IMR-90 (cell line): ENCODE results near the gene ZNF778. TPM values are rescaled to one million over a fixed set of nuclear protein-coding genes. Genes with fewer than 3 reads are reported as not detected.

Source experiments
- ATAC-seq: fragments of 200-7000 bp; cut with Tn5 transposase; 2 replicates; pipeline ENCODE4 v1.9.1; 2020; ENCODE audit warnings: low read depth, mild to moderate bottlenecking, moderate library complexity
- BruUV-seq: library from RNA; stranded (reverse); fragments of 400-500 nt; replicated peaks from 2 replicates; lab custom pipeline; 2021; lab: Mats Ljungman, UMichigan
- CTCF ChIA-PET: fragments of 300-600 bp; formaldehyde crosslinking; extraction: SDS; loops from one replicate; lab custom pipeline; 2021; ENCODE audit warnings: antibody characterized with exemption; lab: Yijun Ruan, JAX
- POLR2A ChIA-PET: fragments of 300-600 bp; sonication (Branson Sonifier 250); formaldehyde crosslinking; loops from one replicate; lab custom pipeline; 2022; ENCODE audit warnings: antibody characterized with exemption; ENCODE audit not compliant: unreplicated experiment; lab: Charles Lee
- DNase-seq: peaks from one replicate; pipeline ENCODE4 v3.0.0; 2013
- H2AFZ ChIP-seq: replicated peaks from 2 replicates; pipeline ENCODE3; 2013; ENCODE audit warnings: low read length, mild to moderate bottlenecking; ENCODE audit not compliant: poor library complexity
- H2AK5ac ChIP-seq: 2 replicates; pipeline ENCODE4 v1.6.1; 2013; ENCODE audit warnings: low read depth, low read length, inconsistent platforms
- H2AK9ac ChIP-seq: replicated peaks from 2 replicates; pipeline ENCODE3; 2013; ENCODE audit warnings: mild to moderate bottlenecking, low read depth, low read length, moderate library complexity; ENCODE audit not compliant: poor library complexity
- H2BK120ac ChIP-seq: 2 replicates; pipeline ENCODE4 v1.6.1; 2013; ENCODE audit warnings: low read depth, low read length, inconsistent platforms
- H2BK15ac ChIP-seq: 3 replicates; pipeline ENCODE4 v1.6.1; 2013; ENCODE audit warnings: low read depth, low read length, inconsistent platforms
- H2BK20ac ChIP-seq: 2 replicates; pipeline ENCODE4 v1.6.1; 2013; ENCODE audit warnings: low read depth, mild to moderate bottlenecking, inconsistent platforms, low read length, moderate library complexity
- H2BK5ac ChIP-seq: 2 replicates; pipeline ENCODE4 v1.6.1; 2013; ENCODE audit warnings: mild to moderate bottlenecking, low read depth, low read length, inconsistent platforms; ENCODE audit not compliant: poor library complexity, severe bottlenecking
- H3K14ac ChIP-seq: replicated peaks from 2 replicates; pipeline ENCODE4 v1.6.1; 2013; ENCODE audit warnings: low read depth, low read length, inconsistent platforms
- H3K18ac ChIP-seq: 2 replicates; pipeline ENCODE4 v1.6.1; 2013; ENCODE audit warnings: low read depth, low read length, control low read depth
- H3K23ac ChIP-seq: 2 replicates; pipeline ENCODE4 v1.6.1; 2013; ENCODE audit warnings: low read depth, low read length, inconsistent platforms
- H3K27ac ChIP-seq: 2 replicates; pipeline ENCODE4 v1.5.1; 2013; ENCODE audit warnings: mild to moderate bottlenecking, control low read depth, low read length; ENCODE audit not compliant: insufficient read depth
- H3K27me3 ChIP-seq: 2 replicates; pipeline ENCODE4 v1.6.1; 2013; ENCODE audit warnings: low read length; ENCODE audit not compliant: control insufficient read depth, insufficient read depth
- H3K36me3 ChIP-seq: 2 replicates; pipeline ENCODE4 v1.6.1; 2013; ENCODE audit warnings: low read length, mixed read lengths; ENCODE audit not compliant: control insufficient read depth, insufficient read depth
- H3K4ac ChIP-seq: 2 replicates; pipeline ENCODE4 v1.6.1; 2013; ENCODE audit warnings: low read depth, low read length, inconsistent platforms
- H3K4me1 ChIP-seq: 2 replicates; pipeline ENCODE4 v1.6.1; 2013; ENCODE audit warnings: low read length, mixed read lengths; ENCODE audit not compliant: control insufficient read depth, insufficient read depth
- H3K4me2 ChIP-seq: 2 replicates; pipeline ENCODE4 v1.6.1; 2013; ENCODE audit warnings: low read depth, mild to moderate bottlenecking, control low read depth, low read length, moderate library complexity
- H3K4me3 ChIP-seq: 2 replicates; pipeline ENCODE4 v1.5.1; 2013; ENCODE audit warnings: low read depth, mild to moderate bottlenecking, control low read depth, low read length, moderate library complexity; ENCODE audit not compliant: insufficient read depth
- H3K56ac ChIP-seq: 2 replicates; pipeline ENCODE4 v1.6.1; 2013; ENCODE audit warnings: low read length, inconsistent platforms; ENCODE audit not compliant: insufficient read depth; ENCODE audit errors: extremely low read depth
- H3K79me1 ChIP-seq, 2 experiments: 2 replicates each; pipeline ENCODE4 v1.6.1; 2013; ENCODE audit warnings: low read length in 2 of 2, inconsistent platforms in 1 of 2, low read depth in 1 of 2
- H3K9ac ChIP-seq: 2 replicates; pipeline ENCODE4 v1.6.1; 2013; ENCODE audit warnings: low read depth, low read length, control low read depth
- H3K9me1 ChIP-seq: 2 replicates; pipeline ENCODE4 v1.6.1; 2013; ENCODE audit warnings: low read length, inconsistent platforms; ENCODE audit not compliant: insufficient read depth
- H3K9me3 ChIP-seq: 2 replicates; pipeline ENCODE4 v1.6.1; 2013; ENCODE audit warnings: low read length; ENCODE audit not compliant: control insufficient read depth, insufficient read depth
- H4K20me1 ChIP-seq: 2 replicates; pipeline ENCODE4 v1.6.1; 2013; ENCODE audit warnings: low read length, inconsistent platforms; ENCODE audit not compliant: insufficient read depth
- H4K5ac ChIP-seq: 2 replicates; pipeline ENCODE4 v1.6.1; 2013; ENCODE audit warnings: mild to moderate bottlenecking, low read depth, low read length, control low read depth
- H4K8ac ChIP-seq, 2 experiments: 2 replicates each; pipeline ENCODE4 v1.6.1; 2013; ENCODE audit warnings: low read depth in 2 of 2, low read length in 2 of 2, control low read depth in 1 of 2, inconsistent platforms in 1 of 2
- H4K91ac ChIP-seq: 2 replicates; pipeline ENCODE4 v1.6.1; 2013; ENCODE audit warnings: low read depth, low read length, inconsistent platforms; ENCODE audit not compliant: insufficient read depth
- CTCF ChIP-seq: conservative IDR thresholded peaks from 2 replicates; pipeline ENCODE4 v1.5.1; 2012; ENCODE audit warnings: mild to moderate bottlenecking, low read depth, low read length, improper control_type of control experiment
- FOS ChIP-seq: fragments of 150-350 bp; IDR thresholded peaks from 2 replicates; pipeline ENCODE4 v1.6.1; 2016; ENCODE audit warnings: low read depth, low read length
- MAFK ChIP-seq: IDR thresholded peaks from 2 replicates; pipeline ENCODE4 v1.6.1; 2012; ENCODE audit warnings: low read depth, low read length, improper control_type of control experiment
- NFE2L2 ChIP-seq: fragments of 150-350 bp; IDR thresholded peaks from 2 replicates; pipeline ENCODE4 v1.6.1; 2016; ENCODE audit warnings: low read depth, mild to moderate bottlenecking, low read length
- RAD21 ChIP-seq: IDR thresholded peaks from 2 replicates; pipeline ENCODE4 v1.6.1; 2012; ENCODE audit warnings: low read length, improper control_type of control experiment
- SMC3 ChIP-seq: fragments of 150-350 bp; IDR thresholded peaks from 2 replicates; pipeline ENCODE4 v1.6.1; 2016; ENCODE audit warnings: low read depth, mild to moderate bottlenecking, antibody characterized with exemption, low read length, moderate library complexity
- USF2 ChIP-seq: fragments of 150-350 bp; IDR thresholded peaks from 2 replicates; pipeline ENCODE4 v1.6.1; 2017; ENCODE audit warnings: mild to moderate bottlenecking, antibody characterized with exemption, low read length, low read depth
- WGBS, 2 experiments: methylation state at CpG; one replicate each; pipeline versions ENCODE4 v1.1.5 to v1.1.7; 2013; ENCODE audit warnings: missing lambda C conversion rate in 2 of 2; ENCODE audit not compliant: insufficient read length in 1 of 2; ENCODE audit errors: extremely low coverage in 2 of 2; 5-methylcytosine and 5-hydroxymethylcytosine counted together
- dilution Hi-C: fragments of 300-500 bp; cut with HindIII; formaldehyde crosslinking; loops from one replicate; pipeline ENCODE4 v1.14.3; 2018; ENCODE audit warnings: low sequenced_read_pairs; ENCODE audit not compliant: unreplicated experiment
- in situ Hi-C: fragments of 300-500 bp; cut with MboI; formaldehyde crosslinking; loops from 3 replicates; pipeline ENCODE4 v1.14.3; 2019; ENCODE audit warnings: low sequenced_read_pairs, inconsistent platforms, mixed read lengths
- intact Hi-C: fragments of 100-400 bp; cut with micrococcal nuclease; formaldehyde crosslinking; loops from 2 replicates; pipeline ENCODE4 v1.10.0; 2022
- polyA plus RNA-seq, 3 experiments: library from polyadenylated mRNA; depleted of rRNA; stranded (reverse); fragments of >200 nt; gene quantifications; 2 replicates each; pipeline ENCODE4 v1.2.3, GENCODE V29; 2012; ENCODE audit warnings: low replicate concordance in 1 of 3
- total RNA-seq: library from RNA; depleted of rRNA; stranded (reverse); fragments of >200 nt; gene quantifications from 2 replicates; pipeline ENCODE4 v1.2.3, GENCODE V29; 2012
- TF ChIP-seq, protein P1 (sequence below): fragments of 150-350 bp; IDR thresholded peaks from 2 replicates; pipeline ENCODE4 v1.6.1; 2016; ENCODE audit warnings: low read depth, mild to moderate bottlenecking, low read length, moderate library complexity, borderline replicate concordance

ZNF778 gene
- total and polyA plus RNA-seq, 2 of the 4 experiments (the other 2 are of a cell fraction): 5.6 to 9.9 TPM

GRCh38 chr16:89199241-89200123 is 18.0 kb upstream of the ZNF778 start:
- Histone ChIP-seq H3K4ac (no peak overlapping the region), H2AK9ac (no peak overlapping the region), H3K79me1 (no peaks in the 10 kb centered on the region), H3K4me1 (peaks cover 7% of the 10 kb centered on the region), H2AK5ac (no peak overlapping the region), H4K8ac (no peak overlapping the region), H3K23ac (no peak overlapping the region), H2BK120ac (no peak overlapping the region), H2BK20ac (no peak overlapping the region), H3K18ac (no peak overlapping the region), H3K4me3 (no peak overlapping the region), H3K4me2 (no peak overlapping the region), H3K9me3 (peaks cover 8% of the 10 kb centered on the region), H3K27me3 (peaks cover 37% of the 10 kb centered on the region), H3K14ac (no peak overlapping the region), H3K9ac (no peak overlapping the region), H3K56ac (no peak overlapping the region), H2BK5ac (no peak overlapping the region), H3K9me1 (no peaks in the 10 kb centered on the region), H4K91ac (no peak overlapping the region), H3K36me3 (no peaks in the 10 kb centered on the region), H4K5ac (no peak overlapping the region), H4K20me1 (peaks cover 7% of the 10 kb centered on the region), H2AFZ (peak overlapping the region; percentile 32), H3K27ac (no peak overlapping the region), H2BK15ac (no peak overlapping the region)
- ChIA-PET POLR2A (no interaction called here), CTCF (no interaction called here)
- WGBS, 2 experiments: 75% methylated on average over 10 of the region's 22 CpGs; no CpG with 5 or more reads in 1 of the 2 experiments
- DNase-seq: no peak
- dilution Hi-C loops: no loop called here
- BruUV-seq: no TSS peak
- TF ChIP-seq FOS: no peak
- no peak for TF ChIP-seq RAD21
- no peak for TF ChIP-seq NFE2L2
- TF ChIP-seq, protein P1, sequence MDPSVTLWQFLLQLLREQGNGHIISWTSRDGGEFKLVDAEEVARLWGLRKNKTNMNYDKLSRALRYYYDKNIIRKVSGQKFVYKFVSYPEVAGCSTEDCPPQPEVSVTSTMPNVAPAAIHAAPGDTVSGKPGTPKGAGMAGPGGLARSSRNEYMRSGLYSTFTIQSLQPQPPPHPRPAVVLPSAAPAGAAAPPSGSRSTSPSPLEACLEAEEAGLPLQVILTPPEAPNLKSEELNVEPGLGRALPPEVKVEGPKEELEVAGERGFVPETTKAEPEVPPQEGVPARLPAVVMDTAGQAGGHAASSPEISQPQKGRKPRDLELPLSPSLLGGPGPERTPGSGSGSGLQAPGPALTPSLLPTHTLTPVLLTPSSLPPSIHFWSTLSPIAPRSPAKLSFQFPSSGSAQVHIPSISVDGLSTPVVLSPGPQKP: no peak
- no peak for TF ChIP-seq USF2
- TF ChIP-seq SMC3: no peak
- no peak for TF ChIP-seq CTCF
- no peak for TF ChIP-seq MAFK
- in situ Hi-C loops: no loop called here
- intact Hi-C loops: no loop called here
- ATAC-seq: no peak
